Lung (tissue), 12 donors: ENCODE measurements around the gene PPP1R13B. TPM values are rescaled to one million over a fixed set of nuclear protein-coding genes. Genes with fewer than 3 reads are reported as not detected.

ENCODE experiments used
- ATAC-seq: fragments of 200-7000 bp; cut with Tn5 transposase; one replicate; pipeline ENCODE4 v1.9.1; 2020; ENCODE audit warnings: moderate number of reproducible peaks; ENCODE audit not compliant: insufficient read depth, low FRiP score
- DNase-seq, 3 donors: peaks; one replicate each; pipeline ENCODE4 v3.0.0-alpha.2; 2013 to 2017
- H3K27ac ChIP-seq, 2 donors: one replicate each; pipeline ENCODE4 v1.5.1; 2013; ENCODE audit warnings: mild to moderate bottlenecking in 2 of 2, moderate library complexity in 2 of 2, control low read depth in 1 of 2, inconsistent platforms in 1 of 2, low read depth in 1 of 2, low read length in 1 of 2
- H3K27me3 ChIP-seq, 3 donors: one replicate each; pipeline ENCODE4 v1.5.1; 2013; ENCODE audit warnings: low read length in 2 of 3; ENCODE audit not compliant: control insufficient read depth in 3 of 3, insufficient read depth in 3 of 3
- H3K36me3 ChIP-seq, 4 donors: one replicate each; pipeline ENCODE4 v1.5.1; 2013; ENCODE audit warnings: low read length in 4 of 4, mild to moderate bottlenecking in 1 of 4, moderate library complexity in 1 of 4; ENCODE audit not compliant: control insufficient read depth in 4 of 4, insufficient read depth in 4 of 4
- H3K4me1 ChIP-seq, 5 donors: one replicate each; pipeline ENCODE4 v1.5.1; 2013; ENCODE audit warnings: low read length in 5 of 5, mild to moderate bottlenecking in 2 of 5, moderate library complexity in 1 of 5; ENCODE audit not compliant: control insufficient read depth in 5 of 5, insufficient read depth in 5 of 5
- H3K4me3 ChIP-seq: one replicate; pipeline ENCODE4 v1.5.1; 2013; ENCODE audit warnings: mild to moderate bottlenecking, control low read depth, moderate library complexity
- H3K9ac ChIP-seq, 2 donors: one replicate each; pipeline ENCODE4 v1.5.1; 2013; ENCODE audit warnings: low read length in 2 of 2, control low read depth in 1 of 2; ENCODE audit not compliant: insufficient read depth in 1 of 2
- H3K9me3 ChIP-seq, 4 donors: one replicate each; pipeline ENCODE4 v1.5.1; 2013; ENCODE audit warnings: low read length in 3 of 4, mild to moderate bottlenecking in 1 of 4, moderate library complexity in 1 of 4; ENCODE audit not compliant: control insufficient read depth in 4 of 4, insufficient read depth in 3 of 4
- WGBS, 2 donors: extraction: QIAGEN DNeasy Blood & Tissue Kit; methylation state at CpG; one replicate each; pipeline ENCODE4 v1.1.7; 2013; 5-methylcytosine and 5-hydroxymethylcytosine counted together
- polyA plus RNA-seq, 2 donors: library from polyadenylated mRNA; stranded (reverse); fragments of 200-250 nt; gene quantifications; one replicate each; pipeline ENCODE4 v1.2.1, GENCODE V29; 2013
- total RNA-seq, 2 donors: library from RNA; depleted of rRNA in 1 of 2; stranded (reverse); fragments of >200 nt in 1 of 2; gene quantifications; one replicate each; pipeline ENCODE4 v1.2.1, GENCODE V29; 2014 to 2021
- TF ChIP-seq, protein P1 (sequence below): IDR thresholded peaks from 2 replicates; pipeline ENCODE4 v1.5.1; 2012; ENCODE audit warnings: mild to moderate bottlenecking; ENCODE audit errors: control extremely low read depth, extremely low read depth
- donor health status: control.
- donor health status: control.
- donor health status: Bipolar disorder and iron deficiency.
- donor health status: healthy.
- donor health status: DM: yes; HTN: yes; CAD: no.

The PPP1R13B gene
- total and polyA plus RNA-seq, 4 donors = 12.0 to 66.6 (median 38.4) TPM

DNA sequence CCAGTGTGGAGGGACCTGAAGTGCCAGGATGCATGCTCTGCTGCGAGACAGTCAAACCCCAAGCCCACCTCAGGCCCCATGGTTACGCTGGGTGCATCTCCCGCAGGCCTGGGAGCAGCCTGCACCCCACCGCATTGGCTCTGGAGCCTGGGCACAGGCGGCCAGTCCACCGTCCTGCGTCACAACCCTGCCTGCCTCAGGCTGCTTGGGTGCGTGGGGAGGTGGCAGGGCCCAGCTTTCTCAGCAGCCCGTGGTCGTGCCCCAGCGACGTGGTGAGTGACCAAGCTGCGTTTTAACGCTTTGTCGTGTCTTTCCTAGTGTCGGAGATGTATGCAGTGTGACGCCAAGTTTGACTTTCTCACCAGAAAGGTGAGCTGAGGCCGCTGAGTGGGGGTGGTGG is 120.9 kb downstream of the PPP1R13B start:
- H3K9me3 ChIP-seq = peaks cover 0 to 2% (median 0%) of the 10 kb centered on the region in 4 donors
- TF ChIP-seq, protein P1, sequence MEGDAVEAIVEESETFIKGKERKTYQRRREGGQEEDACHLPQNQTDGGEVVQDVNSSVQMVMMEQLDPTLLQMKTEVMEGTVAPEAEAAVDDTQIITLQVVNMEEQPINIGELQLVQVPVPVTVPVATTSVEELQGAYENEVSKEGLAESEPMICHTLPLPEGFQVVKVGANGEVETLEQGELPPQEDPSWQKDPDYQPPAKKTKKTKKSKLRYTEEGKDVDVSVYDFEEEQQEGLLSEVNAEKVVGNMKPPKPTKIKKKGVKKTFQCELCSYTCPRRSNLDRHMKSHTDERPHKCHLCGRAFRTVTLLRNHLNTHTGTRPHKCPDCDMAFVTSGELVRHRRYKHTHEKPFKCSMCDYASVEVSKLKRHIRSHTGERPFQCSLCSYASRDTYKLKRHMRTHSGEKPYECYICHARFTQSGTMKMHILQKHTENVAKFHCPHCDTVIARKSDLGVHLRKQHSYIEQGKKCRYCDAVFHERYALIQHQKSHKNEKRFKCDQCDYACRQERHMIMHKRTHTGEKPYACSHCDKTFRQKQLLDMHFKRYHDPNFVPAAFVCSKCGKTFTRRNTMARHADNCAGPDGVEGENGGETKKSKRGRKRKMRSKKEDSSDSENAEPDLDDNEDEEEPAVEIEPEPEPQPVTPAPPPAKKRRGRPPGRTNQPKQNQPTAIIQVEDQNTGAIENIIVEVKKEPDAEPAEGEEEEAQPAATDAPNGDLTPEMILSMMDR = no peak
- no peaks in the 10 kb centered on the region for H3K27me3 ChIP-seq
- 96 to 97% methylated on average over 18 of the region's 18 CpGs for WGBS, 2 donors
- H3K4me3 ChIP-seq = no peak overlapping the region
- ATAC-seq = no peak
- peaks cover 0 to 31% (median 9%) of the 10 kb centered on the region in 4 donors for H3K36me3 ChIP-seq
- no peak for DNase-seq
- no peak overlapping the region for H3K9ac ChIP-seq
- H3K4me1 ChIP-seq = peaks cover 2 to 23% (median 11%) of the 10 kb centered on the region in 5 donors
- H3K27ac ChIP-seq = no peak overlapping the region

DNA sequence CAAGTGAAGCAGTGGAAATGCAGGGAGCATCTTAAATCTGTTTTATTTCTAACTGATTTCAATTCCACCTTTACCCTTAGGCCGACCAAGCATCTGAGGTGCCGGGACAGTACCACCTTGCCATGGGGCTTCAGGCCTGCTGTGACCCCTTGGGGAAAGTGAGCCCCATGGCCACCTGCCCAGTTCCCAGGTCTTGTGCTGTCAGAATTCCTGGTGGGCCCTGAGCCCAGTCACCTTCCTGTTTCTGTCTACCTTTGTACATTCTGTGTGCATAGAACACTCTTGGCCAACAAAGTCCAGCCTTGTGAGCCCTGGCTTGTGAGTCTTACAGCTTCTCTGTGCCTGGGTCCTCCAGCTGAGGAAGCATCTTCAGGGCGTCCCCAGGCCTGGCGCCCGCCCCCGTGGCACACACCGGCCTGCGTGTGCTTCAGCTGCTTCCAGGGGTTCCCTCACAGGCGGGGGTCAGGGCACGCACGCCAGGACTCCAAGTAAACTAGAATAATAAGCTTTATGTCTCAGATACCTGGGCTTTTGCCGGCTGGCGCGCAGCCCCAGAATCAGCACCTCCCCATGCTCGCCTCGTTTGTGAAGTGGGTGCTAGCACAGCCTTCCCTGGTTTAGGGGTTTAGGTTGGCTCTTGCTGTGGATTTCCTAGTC is 121.5 kb downstream of the PPP1R13B start:
- 95 to 97% methylated on average over 16 of the region's 16 CpGs for WGBS, 2 donors
- Histone ChIP-seq H3K9me3 (peaks cover 0 to 2% (median 0%) of the 10 kb centered on the region in 4 donors), H3K9ac (no peak overlapping the region)

DNA sequence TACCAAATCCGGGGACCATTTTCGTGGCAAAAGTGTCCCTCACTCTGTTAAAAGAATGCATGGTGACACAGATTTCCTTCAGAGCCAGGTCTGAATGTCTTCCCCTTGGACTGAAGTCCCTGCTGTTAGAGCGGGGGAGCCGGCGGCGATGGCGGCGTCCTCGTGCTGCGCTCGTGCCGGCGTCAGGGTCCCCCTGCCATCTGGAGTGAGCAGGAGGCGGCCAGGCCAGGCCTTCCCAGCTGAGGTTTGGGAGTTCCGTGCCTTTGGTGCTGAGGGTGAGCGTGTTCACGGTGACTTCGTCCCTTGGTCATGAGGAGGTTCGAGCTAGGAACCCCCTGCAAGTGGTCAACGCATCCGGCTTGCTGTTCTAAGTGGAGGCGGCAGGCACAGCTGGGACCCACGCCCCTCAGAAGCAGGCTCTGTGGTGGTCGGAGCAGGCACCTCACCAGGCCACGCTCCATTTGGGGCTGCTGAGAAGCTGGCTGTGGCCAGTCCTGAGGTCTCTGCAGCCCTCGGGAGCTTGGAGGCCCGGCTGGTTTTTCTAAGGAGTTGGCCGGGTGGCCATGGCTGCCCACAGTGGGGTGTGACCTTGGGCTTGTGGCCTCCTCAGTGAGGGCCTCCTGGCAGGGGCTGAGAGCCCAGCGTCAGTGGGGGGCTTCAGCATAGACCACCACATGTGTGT is 122.2 kb downstream of the PPP1R13B start:
- Histone ChIP-seq H3K4me1 (peaks cover 2 to 18% (median 11%) of the 10 kb centered on the region in 5 donors), H3K36me3 (peaks cover 0 to 27% (median 7%) of the 10 kb centered on the region in 4 donors), H3K27me3 (no peaks in the 10 kb centered on the region), H3K9me3 (peaks cover 0 to 2% (median 0%) of the 10 kb centered on the region in 4 donors), H3K4me3 (no peak overlapping the region), H3K9ac (no peak overlapping the region), H3K27ac (no peak overlapping the region)
- TF ChIP-seq, protein P1 = no peak
- no peak for ATAC-seq
- DNase-seq = no peak
- WGBS, 2 donors = 96 to 97% methylated on average over 29 of the region's 29 CpGs

More for the DNA sequence above, 121.5 kb downstream of the PPP1R13B start:
- no peak overlapping the region for H3K27ac ChIP-seq
- ATAC-seq (no peak), DNase-seq (no peak)
- H3K27me3 ChIP-seq = no peaks in the 10 kb centered on the region
- peaks cover 2 to 23% (median 11%) of the 10 kb centered on the region in 5 donors for H3K4me1 ChIP-seq
- H3K36me3 ChIP-seq = peaks cover 0 to 33% (median 9%) of the 10 kb centered on the region in 4 donors
- no peak overlapping the region for H3K4me3 ChIP-seq
- TF ChIP-seq, protein P1 = no peak
